ENCODE results near the gene XRCC4.

XRCC4 gene

DNA sequence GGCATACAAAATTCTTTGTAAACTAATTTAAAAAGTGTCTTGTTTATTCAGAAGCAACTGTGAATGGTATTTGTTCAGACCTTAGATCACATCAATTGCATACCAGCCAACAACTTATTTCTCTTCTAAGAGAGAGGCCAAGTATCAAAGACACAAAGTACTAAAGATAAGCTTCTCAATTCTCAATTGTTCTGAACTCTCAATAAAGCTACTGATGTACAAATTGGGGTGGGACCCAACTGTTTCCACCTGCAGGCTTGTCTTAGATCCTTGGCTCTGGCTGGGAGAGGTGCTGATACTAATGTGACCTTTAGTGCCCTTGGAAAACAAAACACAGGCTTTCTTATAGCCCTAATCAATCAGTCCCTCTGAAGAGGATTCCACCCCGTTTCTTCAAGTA, 22.1 kb downstream of the XRCC4 start:
- no peak for TF ChIP-seq ZFX (IDR thresholded peaks at IDR 0.05)
- no peak for TF ChIP-seq CTCF (conservative IDR thresholded peaks at IDR 0.05)
- no peak overlapping the region for H3K27ac ChIP-seq

DNA sequence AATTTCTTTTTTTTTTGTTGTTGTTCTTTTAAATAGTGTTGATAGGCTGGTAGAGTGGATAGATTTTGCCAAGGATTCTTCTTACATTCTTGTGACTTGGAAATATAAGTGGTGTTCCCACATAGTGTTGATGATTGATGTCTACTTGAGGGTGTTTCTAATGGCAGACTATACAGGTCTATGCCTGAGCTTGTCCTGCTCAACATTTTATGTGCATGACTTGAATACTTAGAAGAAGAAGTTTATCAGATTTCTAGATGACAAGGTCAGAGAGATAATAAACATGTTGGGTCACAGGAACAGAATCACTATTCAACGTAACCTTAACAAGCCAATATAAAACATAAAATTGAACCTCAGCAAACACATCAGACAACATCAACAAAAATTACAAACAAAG, 24.2 kb downstream of the XRCC4 start:
- no peak for TF ChIP-seq CTCF (conservative IDR thresholded peaks at IDR 0.05)
- TF ChIP-seq ZFX (IDR thresholded peaks at IDR 0.05), result no peak
- no peak overlapping the region for H3K27ac ChIP-seq

- no peak for TF ChIP-seq ZFX (IDR thresholded peaks at IDR 0.05)
- no peak overlapping the region for H3K27ac ChIP-seq
Observed at GRCh38 chr5:83102364-83102980, 25.1 kb downstream of the XRCC4 start.

DNA sequence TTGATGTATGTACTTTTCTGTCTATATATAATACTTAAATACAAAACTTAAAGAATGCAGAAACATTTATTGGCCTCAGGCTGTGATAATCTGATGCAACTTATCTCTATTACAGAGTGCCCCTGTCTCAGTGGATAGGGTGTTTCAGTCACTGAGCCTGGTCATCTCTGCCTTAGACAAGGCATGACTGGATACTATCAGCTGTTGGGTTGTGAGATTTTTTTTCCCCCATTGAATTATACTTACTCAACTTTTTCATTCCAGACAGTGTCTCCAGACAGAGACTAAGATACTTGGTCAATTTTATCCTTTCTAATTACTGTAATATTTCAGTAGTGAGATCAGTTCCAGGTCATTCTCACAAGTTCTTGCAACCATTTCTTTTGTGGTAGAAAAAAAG, 26.7 kb downstream of the XRCC4 start:
- no peak overlapping the region for H3K27ac ChIP-seq

DNA sequence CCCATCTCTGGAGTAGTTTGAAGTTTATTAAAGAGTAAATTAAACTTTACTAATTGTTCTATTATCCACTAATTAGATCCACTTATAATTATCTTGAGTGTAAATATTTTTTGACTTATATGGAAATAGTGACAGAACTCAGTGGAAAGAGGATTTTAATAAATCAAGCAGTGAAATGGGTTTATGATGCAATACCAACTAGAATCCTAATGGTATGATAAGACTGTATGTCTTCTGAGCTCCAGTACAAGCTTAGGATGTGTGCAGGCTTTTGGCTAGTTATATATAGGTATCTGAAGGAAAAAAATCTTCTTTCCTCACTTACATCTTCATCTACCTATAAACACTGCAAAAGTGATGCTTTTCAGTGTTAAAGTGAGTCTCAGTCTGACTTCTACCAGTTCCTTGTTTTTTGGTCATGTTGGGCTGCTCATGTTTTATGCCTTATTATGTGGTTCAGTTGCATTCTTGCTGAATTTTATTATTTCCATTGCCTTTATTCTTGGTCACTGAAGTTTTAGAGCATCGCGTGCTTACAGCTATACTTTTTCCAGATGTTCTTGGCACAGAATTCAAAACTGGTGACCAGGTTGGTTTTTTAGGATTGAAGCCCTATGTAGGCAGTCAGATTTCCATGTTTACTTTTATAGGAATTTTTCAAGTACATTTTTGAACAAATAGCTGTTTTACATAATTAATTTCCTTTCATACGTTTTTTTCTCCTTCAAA, 30.5 kb downstream of the XRCC4 start:
- H3K27ac ChIP-seq, result no peak overlapping the region
- TF ChIP-seq ZFX (IDR thresholded peaks at IDR 0.05) (no peak), CTCF (conservative IDR thresholded peaks at IDR 0.05) (no peak)

More for the DNA sequence above, 26.7 kb downstream of the XRCC4 start:
- no peak for TF ChIP-seq CTCF (conservative IDR thresholded peaks at IDR 0.05)
- TF ChIP-seq ZFX (IDR thresholded peaks at IDR 0.05), result no peak

DNA sequence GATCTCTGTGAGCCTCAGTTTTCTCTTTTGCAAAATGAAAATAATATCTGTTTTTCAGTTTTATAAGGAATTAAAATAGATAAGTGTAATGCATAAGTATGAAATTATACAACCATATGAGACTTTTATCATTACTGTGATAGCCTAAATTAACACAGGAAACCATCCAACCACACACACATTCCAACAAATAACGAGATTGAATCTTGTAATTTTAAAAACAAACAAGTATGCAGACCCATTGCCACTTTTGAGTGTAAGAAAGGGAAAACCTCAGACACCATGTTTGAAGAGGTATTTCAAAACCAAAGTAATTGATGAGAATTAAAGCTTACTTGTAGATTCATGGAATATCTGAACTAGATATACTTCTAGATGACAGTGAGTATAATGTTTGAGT, 32.0 kb downstream of the XRCC4 start:
- H3K27ac ChIP-seq, result no peak overlapping the region
- TF ChIP-seq CTCF (conservative IDR thresholded peaks at IDR 0.05), result no peak

DNA sequence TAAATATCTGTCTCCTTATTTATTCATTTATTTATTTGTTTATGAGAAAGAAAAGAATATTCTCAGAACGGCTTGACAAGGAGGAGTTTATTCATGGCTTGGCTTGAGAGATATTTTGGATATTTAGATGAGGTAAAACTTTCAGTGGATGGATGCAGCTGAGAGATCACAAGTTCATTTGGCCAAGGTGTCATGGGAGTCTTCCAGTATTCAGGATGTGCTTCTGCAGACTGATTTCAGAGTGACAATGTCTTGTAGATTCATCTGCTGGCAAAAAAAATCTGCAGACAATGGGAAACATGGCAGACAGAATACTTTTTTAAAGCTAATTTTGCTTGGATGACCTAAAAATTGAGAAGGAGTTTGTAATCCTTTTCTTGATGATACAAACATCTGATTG, 38.5 kb downstream of the XRCC4 start:
- no peak overlapping the region for H3K27ac ChIP-seq
- no peak for TF ChIP-seq CTCF (conservative IDR thresholded peaks at IDR 0.05)
- no peak for TF ChIP-seq ZFX (IDR thresholded peaks at IDR 0.05)

GRCh38 chr5:83118471-83118870, 41.1 kb downstream of the XRCC4 start:
- TF ChIP-seq CTCF (conservative IDR thresholded peaks at IDR 0.05) (no peak), ZFX (IDR thresholded peaks at IDR 0.05) (no peak)
- H3K27ac ChIP-seq, result no peak overlapping the region
